Measurements from ENCODE around the gene LRRC8B. TPM values are rescaled to one million over a fixed set of nuclear protein-coding genes. Genes with fewer than 3 reads are reported as not detected.

LRRC8B gene
- polyA plus RNA-seq, 1 of the 3 experiments (the other 2 are of a cell fraction), result 3.7 TPM

DNA sequence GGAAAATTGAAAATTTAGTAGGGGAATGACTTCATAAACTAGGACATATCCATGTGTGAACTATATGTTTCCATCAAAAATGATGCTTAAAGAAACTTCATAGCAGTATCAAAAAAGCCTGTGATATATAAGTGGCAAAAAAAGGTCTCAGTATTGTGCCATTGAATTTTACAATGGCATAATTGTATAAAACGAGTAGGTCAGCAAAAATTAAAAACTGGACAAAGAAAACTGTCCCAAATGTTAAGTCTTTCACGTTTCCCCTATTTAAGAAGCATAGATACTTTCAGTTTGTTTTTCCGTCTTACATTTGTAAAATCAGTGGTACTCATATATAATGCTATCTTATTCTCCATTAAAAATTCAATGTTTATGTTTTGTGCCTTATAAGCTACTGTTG, 43.2 kb downstream of the LRRC8B start:
- no peaks in the 10 kb centered on the region for H4K20me1 ChIP-seq (ENCODE audit: insufficient read depth)
- 84% methylated on average over 3 of the region's 3 CpGs for WGBS (ENCODE audit: low lambda C conversion rate)
- H3K27ac ChIP-seq (ENCODE audit: low read depth in 2 of 2, low read length in 1 of 2), result no peak overlapping the region
- H2AFZ ChIP-seq (ENCODE audit: low read depth), result no peak overlapping the region
- peaks cover 9 to 22% of the 10 kb centered on the region in 2 experiments; a peak in 2 of 4 replicates for H3K4me1 ChIP-seq (ENCODE audit: control insufficient read depth in 1 of 2, insufficient read depth in 2 of 2, low read depth in 1 of 2, low read length in 1 of 2)
- no peak for TF ChIP-seq PBX3 (IDR thresholded peaks at IDR 0.05)
- TF ChIP-seq FOXJ3 (CRISPR knock-in tag; IDR thresholded peaks at IDR 0.05), result no peak
- TF ChIP-seq YY1 (IDR thresholded peaks at IDR 0.05; ENCODE audit: low read depth), result no peak
- no peak for TF ChIP-seq MEF2A (IDR thresholded peaks at IDR 0.05; ENCODE audit: borderline replicate concordance, low read depth)
- no peak for TF ChIP-seq JUND (IDR thresholded peaks at IDR 0.05)
- no peak for TF ChIP-seq RCOR1 (IDR thresholded peaks at IDR 0.05; ENCODE audit: low read length)
- no peak for TF ChIP-seq RXRA (IDR thresholded peaks at IDR 0.05; ENCODE audit: borderline replicate concordance, low read depth)
- no peak for TF ChIP-seq POLR2AphosphoS5 (IDR thresholded peaks at IDR 0.05; ENCODE audit: low read depth, low read length)
- no peak for TF ChIP-seq TAF1 (IDR thresholded peaks at IDR 0.05; ENCODE audit: borderline replicate concordance, low read depth, low read length)
- no peak for TF ChIP-seq USF2 (IDR thresholded peaks at IDR 0.05; ENCODE audit: borderline replicate concordance, low read depth, low read length)
- no peak for TF ChIP-seq CHD2 (IDR thresholded peaks at IDR 0.05; ENCODE audit: low read length, partially characterized antibody)
- TF ChIP-seq MXI1 (IDR thresholded peaks at IDR 0.05; ENCODE audit: low read depth, low read length), result no peak
- no peaks in the 10 kb centered on the region for H3K36me3 ChIP-seq (replicated peaks in 1 of 2; ENCODE audit: control insufficient read depth in 1 of 2, insufficient read depth in 2 of 2, low read length in 1 of 2)
- ChIA-PET CTCF (interaction anchor here (1.2 to 1.6 kb wide), 3 partner anchors 11 to 24 kb away, joined by 3 to 5 read pairs (median 4); no protein-coding TSS in a partner anchor), POLR2A (no interaction called here)
- H3F3A ChIP-seq (replicated peaks; ENCODE audit: insufficient read depth), result peaks cover 4% of the 10 kb centered on the region
- H3K9me2 ChIP-seq, result no peaks in the 10 kb centered on the region
- H3K9me3 ChIP-seq, result no peaks in the 10 kb centered on the region
- no peak for DNase-seq
- no peak overlapping the region for H3K9ac ChIP-seq
- no peaks in the 10 kb centered on the region for H3K79me2 ChIP-seq (ENCODE audit: insufficient read depth)
- no peaks in the 10 kb centered on the region for H3K27me3 ChIP-seq (ENCODE audit: insufficient read depth)
- no peak overlapping the region for H3K4me3 ChIP-seq (ENCODE audit: low read depth in 2 of 2, low read length in 1 of 2)
- no peak overlapping the region for H3K4me2 ChIP-seq

DNA sequence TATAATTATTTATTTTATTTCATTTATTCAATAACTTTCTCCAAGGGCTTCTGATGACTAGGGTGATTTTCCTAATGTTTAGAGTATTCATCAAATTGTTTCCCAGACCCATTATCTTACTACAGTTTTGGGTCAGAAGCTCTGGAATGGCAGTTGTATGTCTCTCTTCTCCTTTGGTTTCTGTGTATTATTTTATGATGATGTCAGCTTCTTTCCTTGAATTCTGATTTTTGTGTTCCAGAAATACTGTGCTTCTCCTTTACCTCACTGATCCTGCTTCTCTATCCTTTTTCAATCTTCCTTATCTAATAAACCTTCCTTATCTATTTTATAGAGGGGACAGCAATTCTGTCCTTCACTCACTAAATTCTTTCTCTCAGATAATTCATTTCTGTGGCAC, 48.8 kb downstream of the LRRC8B start:
- Histone ChIP-seq H3K4me2 (no peak overlapping the region), H3K27me3 (ENCODE audit: insufficient read depth) (no peaks in the 10 kb centered on the region), H3K9me2 (no peaks in the 10 kb centered on the region), H3K9me3 (no peaks in the 10 kb centered on the region), H3K9ac (no peak overlapping the region), H3K27ac (ENCODE audit: low read depth in 2 of 2, low read length in 1 of 2) (no peak overlapping the region), H3K79me2 (ENCODE audit: insufficient read depth) (no peaks in the 10 kb centered on the region), H2AFZ (ENCODE audit: low read depth) (no peak overlapping the region), H4K20me1 (ENCODE audit: insufficient read depth) (no peaks in the 10 kb centered on the region), H3F3A (replicated peaks; ENCODE audit: insufficient read depth) (no peaks in the 10 kb centered on the region), H3K36me3 (replicated peaks in 1 of 2; ENCODE audit: control insufficient read depth in 1 of 2, insufficient read depth in 2 of 2, low read length in 1 of 2) (peaks cover 0 to 5% of the 10 kb centered on the region in 2 experiments), H3K4me3 (ENCODE audit: low read depth in 2 of 2, low read length in 1 of 2) (no peak overlapping the region), H3K4me1 (ENCODE audit: control insufficient read depth in 1 of 2, insufficient read depth in 2 of 2, low read depth in 1 of 2, low read length in 1 of 2) (peaks cover 4 to 8% of the 10 kb centered on the region in 2 experiments; a peak in 3 of 4 replicates)
- CTCF ChIA-PET, result interaction anchor here (0.9 kb wide), 1 partner anchor 90 kb away, joined by 3 read pairs; no protein-coding TSS in a partner anchor
- POLR2A ChIA-PET, result no interaction called here
- TF ChIP-seq TAF1 (IDR thresholded peaks at IDR 0.05; ENCODE audit: borderline replicate concordance, low read depth, low read length) (no peak), REST (IDR thresholded peaks at IDR 0.05; ENCODE audit: low read depth, low read length) (no peak), SMC3 (IDR thresholded peaks at IDR 0.05; ENCODE audit: low read depth, low read length) (no peak), RCOR1 (IDR thresholded peaks at IDR 0.05; ENCODE audit: low read length) (no peak), USF2 (IDR thresholded peaks at IDR 0.05; ENCODE audit: borderline replicate concordance, low read depth, low read length) (no peak), TEAD4 (IDR thresholded peaks at IDR 0.05; ENCODE audit: borderline replicate concordance, insufficient read depth) (no peak), FOSL2 (IDR thresholded peaks at IDR 0.05; ENCODE audit: borderline replicate concordance, low read depth) (no peak), EP300 (IDR thresholded peaks at IDR 0.05; ENCODE audit: borderline replicate concordance in 1 of 2, low read depth in 1 of 2, low read length in 1 of 2) (no peak), NFIC (IDR thresholded peaks at IDR 0.05; ENCODE audit: borderline replicate concordance) (no peak), FOXM1 (IDR thresholded peaks at IDR 0.05; ENCODE audit: low read depth) (no peak), TCF12 (IDR thresholded peaks at IDR 0.05) (no peak)
- TF ChIP-seq, protein P1, sequence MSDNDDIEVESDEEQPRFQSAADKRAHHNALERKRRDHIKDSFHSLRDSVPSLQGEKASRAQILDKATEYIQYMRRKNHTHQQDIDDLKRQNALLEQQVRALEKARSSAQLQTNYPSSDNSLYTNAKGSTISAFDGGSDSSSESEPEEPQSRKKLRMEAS (IDR thresholded peaks at IDR 0.05; ENCODE audit: low read depth), result no peak
- no peak for DNase-seq
